GM20431 (cell line): ENCODE measurements around the gene GASK1A.

Experiments used
- in situ Hi-C: fragments of 300-500 bp; cut with MseI, MboI; formaldehyde crosslinking; loops from one replicate; pipeline ENCODE4 v1.15.0; 2020; ENCODE audit warnings: low sequenced_read_pairs; ENCODE audit not compliant: unreplicated experiment

Gene GASK1A

GRCh38 chr3:43104660-43105595 is 125.8 kb downstream of the GASK1A start:
- in situ Hi-C loops: no loop called here

DNA sequence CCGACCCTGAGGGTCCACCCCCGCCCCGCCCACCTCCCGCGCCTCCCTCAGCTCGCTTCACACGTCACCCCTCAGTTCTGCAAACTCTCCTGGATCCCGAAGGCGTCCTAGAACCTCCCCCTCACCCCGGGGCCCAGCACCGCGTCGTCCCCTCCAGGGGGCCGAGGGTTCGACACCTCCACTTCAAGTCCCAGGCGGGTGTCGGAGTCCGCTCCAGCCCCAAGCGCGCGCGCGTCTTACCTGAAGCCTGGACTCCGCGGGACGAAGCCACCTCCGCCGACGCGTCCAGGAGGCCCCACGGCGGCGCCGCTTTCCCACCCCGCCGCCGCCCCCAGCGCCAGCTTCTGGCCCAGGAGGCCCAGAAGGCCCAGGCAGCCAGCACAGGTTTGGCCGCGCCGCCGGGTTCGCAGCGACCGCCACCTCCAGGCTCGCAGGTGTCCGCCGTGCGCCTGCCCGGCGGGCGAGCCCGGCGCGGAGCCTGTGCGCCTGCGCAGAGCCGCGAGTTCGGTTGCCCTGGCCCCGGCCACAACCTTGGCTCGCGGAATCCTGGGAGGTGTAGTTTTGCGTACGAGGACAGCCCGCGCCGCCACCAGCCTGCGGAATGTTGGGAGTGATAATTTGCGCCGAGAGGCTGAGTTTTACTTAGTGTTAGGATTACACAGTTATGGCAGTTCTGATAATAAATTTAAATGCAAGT is 126.6 kb downstream of the GASK1A start, which contains the start of gene POMGNT2:
TSS of gene POMGNT2 (minus strand) at position 484 of the 697 bp plus-strand sequence. CDS start 24,648 bp downstream, outside the sequence.
- in situ Hi-C loops: no loop called here

DNA sequence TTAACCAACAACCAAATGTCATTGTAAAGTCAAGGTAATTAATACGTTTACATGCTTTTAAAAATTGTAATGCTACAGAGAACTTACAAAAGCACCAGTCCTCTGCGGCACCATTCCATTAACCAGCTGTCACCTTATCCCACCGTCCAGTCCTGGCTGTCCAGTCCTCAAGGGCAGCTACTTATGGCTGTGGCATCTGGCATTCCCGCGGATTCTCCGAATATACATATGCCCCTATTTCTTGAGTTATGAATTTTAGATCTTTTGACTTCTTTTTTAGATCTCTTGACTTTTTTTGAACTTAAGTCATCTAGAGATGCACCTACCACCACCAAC is 127.2 kb downstream of the GASK1A start:
- in situ Hi-C loops: no loop called here
